Right cardiac atrium (tissue), 5 donors: ENCODE results near the gene PEX11G. TPM values are rescaled to one million over a fixed set of nuclear protein-coding genes. Genes with fewer than 3 reads are reported as not detected.

Experiments used
- ATAC-seq, 2 donors: fragments of 200-7000 bp; cut with Tn5 transposase; one replicate each; pipeline versions ENCODE4 v1.8.0 to v1.9.1; 2020; ENCODE audit warnings: moderate library complexity in 2 of 2, mild to moderate bottlenecking in 1 of 2
- DNase-seq, 3 donors: peaks; one replicate each; pipeline ENCODE4 v3.0.0-alpha.2; 2020
- H3K27ac ChIP-seq: one replicate; pipeline ENCODE4 v1.5.1; 2013; ENCODE audit warnings: mild to moderate bottlenecking, low read length, control low read depth, moderate library complexity
- H3K27me3 ChIP-seq: one replicate; pipeline ENCODE4 v1.6.1; 2013; ENCODE audit not compliant: control insufficient read depth, insufficient read depth
- H3K4me1 ChIP-seq: one replicate; pipeline ENCODE4 v1.6.1; 2013; ENCODE audit warnings: low read length; ENCODE audit not compliant: control insufficient read depth, insufficient read depth
- H3K4me3 ChIP-seq: one replicate; pipeline ENCODE4 v1.5.1; 2013; ENCODE audit warnings: low read length, control low read depth
- H3K9me3 ChIP-seq: one replicate; pipeline ENCODE4 v1.6.1; 2013; ENCODE audit warnings: low read length; ENCODE audit not compliant: control insufficient read depth
- WGBS: extraction: QIAGEN DNeasy Blood & Tissue Kit; methylation state at CpG from one replicate; pipeline ENCODE4 v1.1.7; 2013; 5-methylcytosine and 5-hydroxymethylcytosine counted together
- intact Hi-C, 4 donors: fragments of 100-400 bp; cut with DNase I; formaldehyde crosslinking; loops; one replicate each; pipeline versions ENCODE4 v1.11.0 to v1.14.0; 2022 to 2023
- polyA plus RNA-seq: library from polyadenylated mRNA; stranded (reverse); fragments of 200-250 nt; gene quantifications from one replicate; pipeline ENCODE4 v1.2.3, GENCODE V29; 2013
- total RNA-seq, 4 donors: library from RNA; stranded (reverse); fragmentation: NEBNext Ultra II Directional; extraction: Animal tissue kit (Norgen Biotek cat#: 25700); gene quantifications; one replicate each; pipeline ENCODE4 v1.2.1, GENCODE V29; 2021
- donor health status: healthy with polysubstance abuse.
- donor health status: DM: no; HTN: yes; CAD: no.
- donor health status: DM: no; HTN: no; CAD: no.
- donor health status: DM: no; HTN: yes; CAD: no; lungs with severe emphysema.
- donor health status: DM: yes; HTN: yes; CAD: no.

The PEX11G gene
- total and polyA plus RNA-seq, 5 donors: 1.5 to 3.2 (median 2.4) TPM

DNA sequence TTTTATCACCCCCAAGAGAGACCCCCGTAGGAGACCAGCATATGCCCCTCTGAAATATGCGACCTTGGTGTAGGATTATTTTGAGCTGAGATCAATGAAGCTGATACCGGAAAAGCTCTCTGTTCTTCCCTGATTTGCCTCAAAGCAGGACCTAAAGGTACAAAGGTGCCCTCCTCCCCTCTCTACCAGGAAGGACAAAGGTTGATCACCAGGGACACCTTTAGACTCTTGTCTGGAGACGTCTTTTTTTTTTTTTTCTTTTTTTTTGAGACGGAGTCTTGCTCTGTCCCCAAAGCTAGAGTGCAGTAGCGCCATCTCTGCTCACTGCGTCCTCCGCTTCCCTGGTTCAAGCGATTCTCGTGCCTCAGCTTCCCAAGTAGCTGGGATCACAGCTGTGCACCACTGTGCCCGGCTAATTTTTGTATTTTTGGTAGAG lies 792 bp upstream of the PEX11G start:
- Histone ChIP-seq H3K9me3 (no peaks in the 10 kb centered on the region), H3K4me1 (peaks cover 2% of the 10 kb centered on the region), H3K27me3 (no peaks in the 10 kb centered on the region), H3K4me3 (no peak overlapping the region), H3K27ac (no peak overlapping the region)
- ATAC-seq: no peak
- no peak for DNase-seq
- 80% methylated on average over 11 of the region's 11 CpGs for WGBS
- intact Hi-C loops: no loop called here

DNA sequence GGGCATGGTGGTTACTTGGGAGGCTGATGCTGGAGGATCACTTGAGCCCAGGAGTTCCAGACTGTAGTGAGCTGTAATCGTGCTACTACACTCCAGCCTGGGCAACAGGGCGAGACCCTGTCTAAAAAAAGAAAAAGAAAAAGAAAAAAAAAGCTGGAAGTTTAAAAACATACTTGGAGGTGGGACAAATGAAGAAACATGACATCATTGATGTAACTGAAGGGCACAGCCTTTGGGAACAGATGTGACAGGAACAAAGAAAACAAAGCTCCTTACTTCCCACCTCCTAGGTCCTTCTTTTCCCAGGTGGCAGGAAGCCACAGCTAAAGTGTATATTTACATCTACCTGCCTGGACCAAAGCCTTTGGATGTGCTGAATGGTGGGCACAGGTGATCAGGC lies 1.9 kb downstream of the PEX11G start:
- intact Hi-C loops: no loop called here
- ATAC-seq: no peak
- H3K4me1 ChIP-seq: peaks cover 2% of the 10 kb centered on the region
- no peak overlapping the region for H3K4me3 ChIP-seq
- no peaks in the 10 kb centered on the region for H3K27me3 ChIP-seq
- 70% methylated on average over 2 of the region's 2 CpGs for WGBS
- H3K27ac ChIP-seq: no peak overlapping the region
- DNase-seq: no peak
- H3K9me3 ChIP-seq: no peaks in the 10 kb centered on the region

DNA sequence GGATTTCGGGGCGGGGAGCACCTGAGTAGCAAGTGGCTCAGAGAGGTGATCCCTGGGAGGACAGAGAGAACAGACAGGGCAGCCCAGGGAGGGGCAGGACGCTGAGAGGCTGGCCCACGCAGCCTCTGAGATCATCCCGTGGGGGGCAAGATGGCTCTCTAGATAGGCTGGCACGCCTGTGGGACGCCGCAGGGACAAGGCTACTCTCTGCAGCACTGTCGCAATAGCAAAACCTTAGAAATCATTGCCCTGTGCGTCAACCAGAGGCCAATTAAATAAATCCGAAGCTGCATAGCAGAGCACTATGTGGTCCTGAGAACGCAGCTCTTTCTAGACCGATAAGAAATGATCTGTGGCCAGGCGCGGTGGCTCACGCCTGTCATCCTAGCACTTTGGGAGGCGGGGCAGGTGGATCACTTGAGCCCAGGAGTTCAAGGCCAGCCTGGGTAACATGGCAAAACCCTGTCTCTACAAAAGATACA lies 5.1 kb downstream of the PEX11G start:
- Histone ChIP-seq H3K27ac (no peak overlapping the region), H3K9me3 (no peaks in the 10 kb centered on the region), H3K4me3 (no peak overlapping the region), H3K27me3 (no peaks in the 10 kb centered on the region), H3K4me1 (peaks cover 2% of the 10 kb centered on the region)
- WGBS: 79% methylated on average over 17 of the region's 17 CpGs
- intact Hi-C loops: no loop called here
- ATAC-seq (peak in 1 of 2 donors; percentile 9), DNase-seq (peak in 1 of 3 donors; percentile 30)

DNA sequence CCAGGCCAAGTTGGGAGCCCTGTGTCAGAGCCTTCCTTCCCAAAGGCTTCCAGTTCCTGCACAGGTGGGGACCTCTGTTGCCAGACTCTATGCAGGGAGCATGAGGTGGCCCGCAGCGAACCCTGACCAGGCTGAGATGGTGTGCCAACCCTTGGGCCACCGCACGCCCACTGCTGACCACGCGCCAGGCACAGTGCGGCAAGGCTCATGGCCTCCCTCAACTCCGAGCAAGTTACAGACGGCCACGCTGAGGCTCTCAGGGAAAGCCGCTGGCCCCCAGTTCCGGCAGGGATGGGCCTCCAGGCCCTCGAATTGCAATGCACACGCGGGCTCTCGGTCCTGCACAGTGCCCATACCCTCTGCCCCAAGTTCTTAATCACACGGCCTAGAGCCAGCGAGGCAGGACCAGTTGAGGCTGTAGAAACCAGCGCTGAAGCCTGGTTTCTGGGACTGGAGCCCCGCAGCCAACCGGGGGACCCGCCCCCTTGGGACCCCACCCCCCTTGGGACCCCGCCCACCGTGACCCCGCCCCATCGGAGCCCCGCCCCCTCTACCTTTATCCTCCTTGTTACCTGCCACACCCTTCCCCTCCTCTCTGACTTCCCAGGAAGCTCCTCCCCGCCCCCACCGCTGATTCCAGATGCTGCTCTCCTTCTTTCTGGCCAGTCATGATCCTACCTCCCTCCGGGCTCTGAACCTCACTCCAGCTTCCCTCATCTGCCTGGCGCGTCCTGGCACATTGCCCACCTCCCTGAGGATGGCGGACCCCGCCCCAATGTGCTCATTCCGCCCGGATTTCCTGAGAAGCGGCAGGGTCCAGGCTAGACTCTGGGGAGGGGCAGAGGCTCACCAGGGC lies 6.0 kb downstream of the PEX11G start:
- WGBS: 34% methylated on average over 37 of the region's 37 CpGs
- DNase-seq (peak; percentile 74 to 87 (median 77)), ATAC-seq (peak; percentile 49 to 73)
- Histone ChIP-seq H3K27ac (no peak overlapping the region), H3K27me3 (no peaks in the 10 kb centered on the region), H3K4me1 (peaks cover 2% of the 10 kb centered on the region), H3K9me3 (no peaks in the 10 kb centered on the region), H3K4me3 (no peak overlapping the region)
- intact Hi-C loops: no loop called here

DNA sequence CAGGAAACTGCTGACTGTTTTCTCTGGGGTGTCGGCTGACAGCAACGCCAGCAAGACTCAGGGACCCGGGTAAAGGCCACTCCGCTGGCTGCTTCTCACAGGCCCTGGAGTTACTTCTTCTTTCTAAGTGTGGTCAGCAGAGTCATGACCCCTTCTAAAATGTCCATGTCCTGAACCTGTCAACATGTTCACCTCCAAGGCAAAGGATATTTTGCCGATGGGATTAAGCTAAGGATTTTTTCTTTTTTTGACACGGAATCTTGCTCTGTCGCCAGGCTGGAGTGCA lies 7.9 kb downstream of the PEX11G start:
- peak in 1 of 3 donors; percentile 72 for DNase-seq
- no peak for ATAC-seq
- intact Hi-C loops: no loop called here
- peaks cover 2% of the 10 kb centered on the region for H3K4me1 ChIP-seq
- H3K27ac ChIP-seq: no peak overlapping the region
- H3K27me3 ChIP-seq: no peaks in the 10 kb centered on the region
- WGBS: 82% methylated on average over 7 of the region's 7 CpGs
- H3K4me3 ChIP-seq: no peak overlapping the region
- H3K9me3 ChIP-seq: no peaks in the 10 kb centered on the region

DNA sequence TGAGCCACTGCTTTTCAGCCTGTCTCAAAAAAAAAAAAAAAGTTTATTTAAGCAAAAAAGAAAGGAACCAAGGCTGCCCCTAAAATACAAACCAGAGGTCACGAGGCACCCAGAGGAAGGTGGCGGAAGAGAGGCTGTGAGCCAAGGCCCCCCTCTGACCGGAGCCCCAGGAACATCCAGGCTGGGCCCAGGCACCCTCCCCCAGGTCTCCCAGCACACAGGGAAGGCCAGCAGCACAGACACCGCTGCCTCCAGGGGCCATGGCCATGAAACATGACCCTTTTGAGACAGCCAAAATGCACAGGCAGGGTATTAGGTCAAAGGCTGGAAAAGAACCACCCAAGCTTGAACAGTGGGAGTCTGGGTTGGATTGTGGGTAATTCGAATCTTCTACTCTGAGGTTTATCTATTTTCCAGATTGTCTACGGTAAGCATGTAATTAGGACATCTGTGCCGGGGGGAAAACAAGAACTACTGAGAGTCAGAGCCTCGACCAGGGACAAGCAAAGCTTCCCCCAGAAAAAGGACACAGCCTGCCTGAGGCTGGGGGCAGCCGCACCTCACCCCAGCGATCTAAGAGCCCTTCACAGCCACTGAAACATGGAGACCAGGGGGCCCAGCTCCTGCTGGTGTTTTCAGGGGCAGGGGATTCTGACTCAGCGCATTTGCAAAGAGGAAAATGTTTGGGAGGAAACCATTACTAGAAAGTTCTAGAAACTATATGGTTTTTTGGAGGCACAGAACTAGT lies 8.4 kb downstream of the PEX11G start:
- no peaks in the 10 kb centered on the region for H3K27me3 ChIP-seq
- H3K4me1 ChIP-seq: peaks cover 2% of the 10 kb centered on the region
- no peak overlapping the region for H3K4me3 ChIP-seq
- no peak for ATAC-seq
- H3K9me3 ChIP-seq: no peaks in the 10 kb centered on the region
- no peak overlapping the region for H3K27ac ChIP-seq
- intact Hi-C loops: no loop called here
- DNase-seq: no peak
- 67% methylated on average over 11 of the region's 11 CpGs for WGBS

DNA sequence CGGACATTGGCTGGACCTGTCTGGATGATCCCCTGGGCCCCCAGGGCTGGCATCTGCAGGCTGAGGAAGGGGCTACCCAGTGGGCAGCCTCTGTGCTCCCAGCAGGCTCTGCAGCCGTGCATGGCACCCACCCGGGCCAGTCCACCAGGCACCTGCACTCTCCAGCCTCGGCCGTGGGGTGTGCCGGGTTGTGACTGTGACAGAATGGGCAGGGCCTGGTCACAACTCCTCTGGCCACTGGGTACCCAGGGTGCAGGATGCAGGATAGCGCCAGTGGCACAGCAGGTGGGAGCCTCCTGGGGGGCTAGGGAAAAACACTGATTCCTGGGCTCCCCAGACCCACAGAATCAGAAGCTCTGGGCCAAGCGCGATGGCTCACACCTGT lies 10.0 kb downstream of the PEX11G start:
- ATAC-seq (no peak), DNase-seq (no peak)
- 86% methylated on average over 9 of the region's 9 CpGs for WGBS
- Histone ChIP-seq H3K27me3 (no peaks in the 10 kb centered on the region), H3K9me3 (no peaks in the 10 kb centered on the region), H3K4me1 (peaks cover 2% of the 10 kb centered on the region), H3K4me3 (no peak overlapping the region), H3K27ac (no peak overlapping the region)
- intact Hi-C loops: no loop called here

DNA sequence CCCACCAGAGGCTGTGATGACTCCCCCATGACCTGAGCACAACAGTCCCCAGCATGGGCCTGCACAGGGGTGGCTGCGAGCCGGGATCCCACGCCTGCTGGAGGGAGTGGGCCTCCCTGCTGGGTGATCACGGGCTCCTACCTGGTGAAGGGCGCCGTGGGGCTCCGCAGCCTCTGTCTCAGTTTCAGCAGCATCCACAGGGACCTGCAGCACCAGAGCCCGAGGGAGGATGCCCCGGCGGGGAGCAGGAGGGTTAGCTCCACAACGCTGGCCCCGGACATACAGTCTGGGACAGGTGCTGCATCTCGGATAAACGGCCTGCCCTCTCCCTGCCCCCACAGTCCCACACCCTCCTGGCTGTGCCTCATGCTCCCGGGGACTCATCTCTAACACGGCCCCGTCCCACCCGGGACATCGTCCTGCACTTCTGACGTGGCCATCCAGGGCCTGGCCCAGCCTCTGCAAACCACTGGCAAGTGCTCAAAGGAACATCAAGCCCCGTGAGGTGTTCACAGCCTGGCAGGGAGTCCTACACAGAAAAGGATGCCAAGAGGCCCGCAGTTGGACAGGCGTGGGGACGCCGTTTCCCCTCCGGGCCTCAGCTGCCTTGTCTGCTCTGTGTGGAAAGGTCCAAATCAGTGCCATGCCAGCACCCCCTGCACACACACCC lies 10.5 kb downstream of the PEX11G start:
- no peak for ATAC-seq
- H3K27ac ChIP-seq: no peak overlapping the region
- WGBS: 69% methylated on average over 26 of the region's 26 CpGs

DNA sequence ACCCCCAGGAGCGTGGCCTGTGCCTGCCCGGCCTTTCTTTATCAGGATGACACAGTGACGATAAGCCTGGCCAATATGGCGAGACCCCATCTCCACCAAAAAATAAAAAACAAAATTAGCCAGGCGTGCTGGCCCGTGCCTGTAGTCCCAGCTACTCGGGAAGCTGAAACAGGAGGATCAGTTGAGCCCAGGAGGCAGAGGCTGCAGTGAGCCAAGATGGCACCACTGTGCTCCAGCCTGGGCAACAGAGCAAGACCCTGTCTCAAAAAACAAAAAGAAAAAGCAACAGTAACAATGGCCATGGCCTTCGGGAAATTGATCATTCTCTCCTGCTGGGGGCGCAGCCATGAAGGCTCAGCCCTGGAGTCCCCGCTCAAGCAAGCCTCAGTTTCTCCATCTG lies 11.1 kb downstream of the PEX11G start:
- no peak for DNase-seq
- Histone ChIP-seq H3K4me1 (no peaks in the 10 kb centered on the region), H3K27me3 (no peaks in the 10 kb centered on the region), H3K9me3 (no peaks in the 10 kb centered on the region), H3K27ac (no peak overlapping the region), H3K4me3 (no peak overlapping the region)
- WGBS: 88% methylated on average over 10 of the region's 10 CpGs
- no peak for ATAC-seq
- intact Hi-C loops: no loop called here

More for the DNA sequence above, 10.5 kb downstream of the PEX11G start:
- intact Hi-C loops: no loop called here
- no peaks in the 10 kb centered on the region for H3K9me3 ChIP-seq
- no peak overlapping the region for H3K4me3 ChIP-seq
- DNase-seq: no peak
- no peaks in the 10 kb centered on the region for H3K27me3 ChIP-seq
- peaks cover 2% of the 10 kb centered on the region for H3K4me1 ChIP-seq

DNA sequence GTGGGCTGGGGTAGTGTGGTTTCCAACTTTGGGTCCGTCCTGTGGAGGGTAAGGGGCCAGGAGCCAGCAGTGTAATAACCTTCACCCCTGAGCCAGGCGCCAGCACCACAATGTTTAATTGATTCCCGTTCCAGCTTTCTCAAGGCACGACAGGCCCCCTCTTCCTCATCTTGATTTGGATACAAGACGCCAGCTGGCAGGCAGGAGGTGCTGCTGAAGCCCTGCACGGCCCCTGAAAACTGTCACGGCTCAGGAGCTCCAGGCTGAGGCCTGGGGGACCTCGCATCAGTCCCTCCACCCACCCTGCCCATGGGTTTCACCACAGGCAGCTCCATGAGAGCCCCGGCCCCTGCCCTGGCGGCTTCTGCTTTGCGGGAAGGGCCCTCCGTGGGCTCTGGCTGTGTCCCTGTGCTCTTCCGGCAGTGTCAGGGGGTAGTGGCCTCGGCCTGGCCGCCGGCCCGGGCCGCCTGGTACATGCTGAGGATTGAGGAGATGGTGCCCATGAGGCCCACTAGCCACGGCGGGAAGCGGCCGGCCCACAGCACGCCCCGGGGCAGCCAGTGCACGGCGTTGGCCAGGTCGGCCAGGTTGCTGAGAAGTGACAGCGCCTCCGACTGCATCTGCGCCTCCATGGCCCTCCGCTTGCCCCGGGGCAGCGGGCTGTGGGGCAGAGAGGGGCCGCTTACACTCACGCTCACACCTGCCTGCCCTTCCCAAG lies 11.9 kb downstream of the PEX11G start:
- intact Hi-C loops: no loop called here
- Histone ChIP-seq H3K4me3 (no peak overlapping the region), H3K9me3 (no peaks in the 10 kb centered on the region), H3K4me1 (no peaks in the 10 kb centered on the region), H3K27ac (no peak overlapping the region), H3K27me3 (no peaks in the 10 kb centered on the region)
- 84% methylated on average over 35 of the region's 35 CpGs for WGBS
- ATAC-seq (no peak), DNase-seq (no peak)
